AG09319 (cell line): Measurements from ENCODE around the gene GNAQ.

ENCODE experiments used
- DNase-seq: peaks from one replicate; pipeline ENCODE4 v3.0.0-alpha.2; 2010; ENCODE audit warnings: low read depth; ENCODE audit errors: extremely low read depth
- CTCF ChIP-seq: IDR thresholded peaks from 2 replicates; pipeline ENCODE4 v1.5.1; 2011; ENCODE audit warnings: low read depth, mild to moderate bottlenecking, inconsistent platforms, low read length, moderate library complexity

Gene GNAQ

DNA sequence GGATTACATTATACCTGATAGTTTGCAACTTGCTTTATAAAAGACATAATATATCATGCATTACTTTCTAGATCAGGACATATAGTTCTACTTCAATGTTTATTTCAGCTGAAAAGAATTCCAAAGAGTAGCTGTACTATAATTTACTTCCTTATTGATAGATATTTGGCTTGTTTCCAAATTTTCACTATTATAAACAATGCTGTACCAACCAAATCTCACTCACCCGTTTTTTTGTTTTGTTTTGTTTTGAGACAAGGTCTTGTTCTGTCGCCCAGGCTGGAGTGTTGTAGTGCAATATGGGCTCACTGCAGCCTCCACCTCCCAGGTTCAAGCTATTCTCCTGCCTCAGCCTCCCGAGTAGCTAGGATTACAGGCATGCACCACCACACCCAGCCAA is 132.7 kb downstream of the GNAQ start:
- no peak for DNase-seq
- TF ChIP-seq CTCF: no peak

DNA sequence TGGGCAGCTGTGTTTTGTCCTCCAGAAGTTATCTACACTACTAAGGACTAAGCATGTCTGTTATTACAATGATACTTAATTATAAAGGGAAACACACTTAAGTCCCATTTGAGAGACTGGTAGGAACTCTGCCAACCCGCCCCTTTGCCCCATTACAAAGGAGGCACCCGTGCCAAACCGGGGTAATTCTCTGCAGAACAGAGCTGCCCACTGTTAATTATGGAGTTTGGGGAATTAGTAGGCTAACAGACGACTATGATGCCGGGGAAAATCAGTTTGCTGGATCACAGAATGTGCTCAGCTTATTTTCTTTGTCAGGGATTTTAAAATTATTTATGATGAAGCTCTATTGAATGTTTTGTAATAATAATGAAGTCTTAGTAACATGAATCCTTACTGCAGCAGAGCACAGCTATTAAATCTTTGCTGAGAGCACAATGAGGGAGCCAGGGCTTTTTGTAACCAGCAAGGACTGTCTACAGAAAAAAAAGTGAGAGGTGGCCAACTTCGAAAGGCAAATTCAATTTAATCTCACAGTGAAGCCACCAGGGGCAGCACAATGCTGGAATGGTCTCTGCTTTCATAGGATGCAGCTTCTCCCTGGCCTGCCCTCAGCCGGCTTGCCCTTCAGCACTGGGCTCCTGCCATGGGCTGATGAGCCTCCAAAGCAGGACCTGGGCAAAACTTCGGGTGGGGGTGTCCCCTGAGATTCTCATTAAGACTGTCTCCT is 134.5 kb downstream of the GNAQ start:
- no peak for DNase-seq
- peak; percentile 13 for TF ChIP-seq CTCF

DNA sequence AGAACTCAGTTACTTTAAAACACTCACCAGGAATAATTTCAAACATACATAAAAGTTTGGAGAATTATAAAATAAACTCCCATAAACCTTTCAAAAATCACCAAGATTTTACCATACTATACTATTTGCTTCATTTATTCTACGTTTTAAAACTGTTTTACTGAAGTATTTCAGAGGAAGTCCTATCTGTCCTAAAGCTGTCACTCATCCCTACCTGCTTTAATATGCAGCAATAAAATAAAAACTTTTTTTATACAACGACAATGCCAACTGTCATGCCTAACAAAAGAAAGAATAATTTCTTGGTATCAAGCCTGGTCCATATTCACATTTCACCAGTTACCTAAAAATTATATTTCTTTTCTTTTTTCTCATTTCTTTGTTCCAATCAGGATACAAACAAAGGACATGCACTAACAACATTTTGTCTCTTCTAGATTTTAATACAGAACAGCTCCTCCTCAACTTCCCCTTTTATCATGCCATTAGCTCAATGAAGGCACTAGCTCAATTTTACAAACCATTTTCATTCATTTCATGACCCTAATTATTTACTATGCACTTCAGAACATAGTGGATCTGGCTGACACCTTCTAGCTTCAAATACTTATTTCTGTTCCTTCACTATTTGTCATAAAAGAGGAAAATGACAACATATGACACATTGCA is 135.2 kb downstream of the GNAQ start:
- no peak for DNase-seq
- no peak for TF ChIP-seq CTCF

- TF ChIP-seq CTCF: no peak
- no peak for DNase-seq
Observed at GRCh38 chr9:77893706-77894105, 137.9 kb downstream of the GNAQ start.

GRCh38 chr9:77892955-77893514 is 138.6 kb downstream of the GNAQ start:
- TF ChIP-seq CTCF: no peak
- no peak for DNase-seq

DNA sequence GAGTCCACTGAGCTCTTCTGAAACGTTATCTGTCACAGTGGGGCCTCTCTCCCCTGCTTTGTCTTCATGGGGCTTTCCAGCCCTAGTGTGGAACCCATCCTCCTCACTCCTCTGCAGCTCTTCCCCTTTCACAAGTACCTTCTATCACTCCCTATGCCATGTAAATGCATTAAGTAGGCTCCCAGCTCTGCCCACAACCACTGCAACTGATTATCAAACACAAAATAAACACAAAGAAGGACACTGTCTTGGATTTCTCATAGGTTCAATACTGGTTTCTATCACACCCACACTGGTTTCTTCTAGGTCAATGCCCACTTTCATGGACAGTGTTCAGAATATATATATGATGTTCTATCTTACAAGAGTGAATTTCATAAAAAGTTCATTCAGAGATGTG is 139.4 kb downstream of the GNAQ start:
- DNase-seq: no peak
- TF ChIP-seq CTCF: no peak

DNA sequence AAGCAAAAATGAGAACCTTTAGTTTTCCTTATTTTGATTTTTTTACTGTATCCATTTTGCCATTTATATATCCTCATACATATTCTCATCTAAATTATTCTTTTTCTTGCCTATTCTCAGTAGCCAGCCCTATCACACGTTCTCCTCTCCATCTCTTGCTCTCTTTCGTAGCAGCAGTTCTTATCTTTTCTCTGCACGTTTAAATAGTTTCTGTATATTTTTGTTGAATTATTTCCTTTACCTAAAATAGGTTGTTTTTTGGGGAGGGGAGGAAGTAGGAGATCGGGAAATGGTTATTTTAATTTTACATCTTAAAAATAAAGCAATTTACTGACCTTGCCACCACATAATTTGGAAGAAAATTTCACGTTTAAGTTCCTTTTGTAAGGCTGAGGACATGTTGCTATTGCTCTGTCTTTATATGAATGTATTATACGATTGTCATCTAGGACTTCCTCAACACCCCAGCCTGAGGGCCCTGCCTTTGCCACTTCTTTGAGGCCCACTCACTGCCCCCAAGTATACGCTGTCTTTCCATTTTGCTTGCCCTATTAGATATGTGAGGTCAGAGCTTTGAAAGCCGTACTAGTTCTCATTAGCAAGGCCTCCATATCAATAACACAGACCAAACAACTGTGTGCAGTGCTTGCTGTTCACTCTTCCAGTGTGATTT is 140.3 kb downstream of the GNAQ start:
- TF ChIP-seq CTCF: no peak
- DNase-seq: no peak
